Measurements from ENCODE around the gene RET. TPM values are rescaled to one million over a fixed set of nuclear protein-coding genes. Genes with fewer than 3 reads are reported as not detected.

Gene RET
- total and polyA plus RNA-seq, 2 of the 8 experiments (the other 6 are each of a cell fraction or from before 2014, with no cell fraction given), result 6.7 to 8.4 TPM

GRCh38 chr10:43131256-43131655 lies 54.4 kb downstream of the RET start:
- CTCF ChIA-PET (ENCODE audit: partially characterized antibody), result interaction anchor here (0.7 kb wide), 1 partner anchor 22 kb away, joined by 3 read pairs; no protein-coding TSS in a partner anchor
- Histone ChIP-seq H4K91ac (replicated peaks; ENCODE audit: insufficient read length, low read length) (no peak overlapping the region), H3K23ac (ENCODE audit: insufficient read length) (no peak overlapping the region)

More at GRCh38 chr10:43131256-43131655, 54.4 kb downstream of the RET start:
- Histone ChIP-seq H3K14ac (ENCODE audit: insufficient read length) (no peak overlapping the region), H3K9me3 (ENCODE audit: insufficient read depth in 2 of 2, low read depth in 1 of 2, low read length in 1 of 2) (no peaks in the 10 kb centered on the region; a peak in 1 of 4 replicates), H3K79me2 (ENCODE audit: control insufficient read depth in 1 of 2, insufficient read depth in 2 of 2, low read length in 2 of 2) (no peaks in the 10 kb centered on the region), H3K4me1 (replicated peaks in 1 of 4; ENCODE audit: control insufficient read depth in 3 of 4, insufficient read depth in 4 of 4, low read length in 3 of 4) (peaks cover 0 to 4% (median 1%) of the 10 kb centered on the region in 4 experiments; a peak in 1 of 7 replicates), H3K23me2 (ENCODE audit: low read depth, low read length) (no peaks in the 10 kb centered on the region), H3K36me3 (ENCODE audit: control insufficient read depth in 2 of 4, insufficient read depth in 4 of 4, low read length in 3 of 4) (no peaks in the 10 kb centered on the region), H3K9ac (replicated peaks in 1 of 4; ENCODE audit: extremely low read depth in 1 of 4, low read depth in 3 of 4, low read length in 3 of 4) (no peak overlapping the region), H3K79me1 (ENCODE audit: low read depth, low read length) (no peaks in the 10 kb centered on the region), H2BK120ac (replicated peaks; ENCODE audit: low read depth, low read length) (no peak overlapping the region), H3K27me3 (replicated peaks in 1 of 4; ENCODE audit: control insufficient read depth in 3 of 4, extremely low read depth in 1 of 4, insufficient read depth in 3 of 4, low read length in 3 of 4) (no peaks in the 10 kb centered on the region; a peak in 2 of 7 replicates), H4K8ac (ENCODE audit: extremely low read depth, insufficient read depth, low read length) (no peak overlapping the region), H2BK20ac (ENCODE audit: low read length) (no peak overlapping the region), H3K4ac (replicated peaks; ENCODE audit: insufficient read length, low read depth, low read length) (no peak overlapping the region), H2BK15ac (ENCODE audit: low read length) (no peak overlapping the region), H3K27ac (ENCODE audit: low read depth, low read length) (no peak overlapping the region), H4K5ac (ENCODE audit: insufficient read length, low read depth, low read length) (no peak overlapping the region), H2BK12ac (ENCODE audit: low read depth, low read length) (no peak overlapping the region), H2BK5ac (ENCODE audit: low read depth, low read length) (no peak overlapping the region), H2AK5ac (ENCODE audit: low read depth, low read length) (no peak overlapping the region), H3K18ac (ENCODE audit: extremely low read depth, low read length) (no peak overlapping the region), H3K4me3 (ENCODE audit: extremely low read depth in 1 of 4, insufficient read depth in 2 of 4, low read depth in 3 of 4, low read length in 4 of 4) (no peak overlapping the region), H4K20me1 (replicated peaks in 1 of 2; ENCODE audit: control insufficient read depth in 1 of 2, insufficient read depth in 2 of 2, low read length in 2 of 2) (peaks cover 0 to 1% of the 10 kb centered on the region in 2 experiments), H3K56ac (replicated peaks; ENCODE audit: insufficient read length, low read depth, low read length) (no peak overlapping the region), H3K4me2 (ENCODE audit: insufficient read depth in 1 of 2, low read depth in 2 of 2, low read length in 2 of 2) (no peak overlapping the region), H2AFZ (ENCODE audit: low read length) (no peak overlapping the region)
- TF ChIP-seq EGR1 (IDR thresholded peaks at IDR 0.05; ENCODE audit: borderline replicate concordance, low read depth, low read length) (no peak), HDAC6 (IDR thresholded peaks at IDR 0.05; ENCODE audit: low read depth, low read length) (no peak), RAD21 (IDR thresholded peaks at IDR 0.05 in 1 of 2, conservative IDR thresholded peaks at IDR 0.05 in 1 of 2; ENCODE audit: low read depth in 2 of 2, low read length in 2 of 2) (no peak), JUND (IDR thresholded peaks at IDR 0.05; ENCODE audit: low read length) (no peak), SAP30 (IDR thresholded peaks at IDR 0.05; ENCODE audit: insufficient read depth, insufficient replicate concordance, low read length) (no peak), HDAC2 (IDR thresholded peaks at IDR 0.05; ENCODE audit: borderline replicate concordance in 1 of 2, low read depth in 2 of 2, low read length in 2 of 2) (no peak), CHD2 (IDR thresholded peaks at IDR 0.05; ENCODE audit: low read length) (no peak), TBP (IDR thresholded peaks at IDR 0.05; ENCODE audit: low read depth, low read length) (no peak), TAF7 (optimal IDR thresholded peaks at IDR 0.05; ENCODE audit: borderline replicate concordance, low read depth, low read length) (no peak), KDM1A (IDR thresholded peaks at IDR 0.05; ENCODE audit: borderline replicate concordance, low read length) (no peak)
- POLR2A ChIA-PET (ENCODE audit: partially characterized antibody), result interaction anchor here (1.2 kb wide), 1 partner anchor 277 kb away, joined by 7 read pairs; no protein-coding TSS in a partner anchor
- DNase-seq (ENCODE audit: low read depth in 1 of 2, low spot score in 2 of 2), result no peak
- WGBS, 2 experiments (ENCODE audit: extremely low coverage in 1 of 2, insufficient coverage in 1 of 2, insufficient read length in 1 of 2, insufficient replicate concordance in 2 of 2, low coverage in 1 of 2, low lambda C conversion rate in 2 of 2, missing lambda C conversion rate in 1 of 2), result 93% methylated on average over 11 of the region's 11 CpGs; no CpG with 5 or more reads in 1 of the 2 experiments
- no peak for FAIRE-seq

Measured in H1 (cell line).